MM.1S (cell line): ENCODE measurements around the gene CTCF.

ENCODE experiments used
- CTCF ChIP-seq: fragments of 300-600 bp; sonication (generic); IDR thresholded peaks from 2 replicates; pipeline ENCODE4 v1.5.1; 2016; ENCODE audit warnings: antibody characterized with exemption, low read length, mixed read lengths
- EZH2 ChIP-seq: fragments of 300-600 bp; sonication (generic); optimal IDR thresholded peaks from 2 replicates; pipeline ENCODE3; 2017; ENCODE audit warnings: low read depth, mild to moderate bottlenecking, antibody characterized with exemption, low read length, mixed read lengths
- EZH2phosphoT487 ChIP-seq: fragments of 300-600 bp; sonication (generic); IDR thresholded peaks from 2 replicates; pipeline ENCODE4 v1.6.1; 2018; ENCODE audit warnings: antibody characterized with exemption, low read length

GRCh38 chr16:67659675-67660563 lies 97.6 kb downstream of the CTCF start, which contains the start of gene ACD:
- TF ChIP-seq CTCF (no peak), EZH2 (no peak), EZH2phosphoT487 (no peak)
